IPS-18c (cell line): Measurements from ENCODE around the gene ENOSF1.
"Not testable (repeated sequence)": the region's sequence is repeated elsewhere in the genome, so short reads cannot be mapped to it uniquely, and the experiment has no call there.

Experiments used
- H3K4me3 ChIP-seq: 2 replicates; pipeline ENCODE4 v1.7.0; 2013; ENCODE audit warnings: low read depth, mild to moderate bottlenecking, low read length, moderate library complexity; ENCODE audit not compliant: insufficient read depth
- H3K9me3 ChIP-seq: one replicate; pipeline ENCODE4 v1.6.1; 2013; ENCODE audit warnings: mild to moderate bottlenecking, low read length, moderate library complexity; ENCODE audit not compliant: control insufficient read depth, insufficient read depth

ENOSF1 gene

DNA sequence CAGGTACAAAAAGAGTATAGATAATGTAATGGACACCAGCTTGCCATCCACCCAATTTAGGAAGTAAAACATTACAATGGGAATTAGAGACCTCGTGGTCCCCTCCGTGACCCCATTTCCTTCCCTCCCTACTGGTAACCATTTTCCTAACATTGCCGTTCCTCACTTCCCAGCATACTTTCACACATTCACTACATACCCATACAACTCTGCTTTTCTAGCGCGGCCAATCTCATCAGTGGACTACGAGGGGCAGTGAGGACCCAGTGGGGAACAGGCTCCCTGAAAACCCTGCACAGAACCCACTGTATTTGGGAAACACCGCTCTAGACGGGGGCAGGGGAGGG is 1.1 kb downstream of the ENOSF1 start:
- peak overlapping the region; percentile 82 for H3K4me3 ChIP-seq
- H3K9me3 ChIP-seq, result peaks cover 4% of the 10 kb centered on the region

DNA sequence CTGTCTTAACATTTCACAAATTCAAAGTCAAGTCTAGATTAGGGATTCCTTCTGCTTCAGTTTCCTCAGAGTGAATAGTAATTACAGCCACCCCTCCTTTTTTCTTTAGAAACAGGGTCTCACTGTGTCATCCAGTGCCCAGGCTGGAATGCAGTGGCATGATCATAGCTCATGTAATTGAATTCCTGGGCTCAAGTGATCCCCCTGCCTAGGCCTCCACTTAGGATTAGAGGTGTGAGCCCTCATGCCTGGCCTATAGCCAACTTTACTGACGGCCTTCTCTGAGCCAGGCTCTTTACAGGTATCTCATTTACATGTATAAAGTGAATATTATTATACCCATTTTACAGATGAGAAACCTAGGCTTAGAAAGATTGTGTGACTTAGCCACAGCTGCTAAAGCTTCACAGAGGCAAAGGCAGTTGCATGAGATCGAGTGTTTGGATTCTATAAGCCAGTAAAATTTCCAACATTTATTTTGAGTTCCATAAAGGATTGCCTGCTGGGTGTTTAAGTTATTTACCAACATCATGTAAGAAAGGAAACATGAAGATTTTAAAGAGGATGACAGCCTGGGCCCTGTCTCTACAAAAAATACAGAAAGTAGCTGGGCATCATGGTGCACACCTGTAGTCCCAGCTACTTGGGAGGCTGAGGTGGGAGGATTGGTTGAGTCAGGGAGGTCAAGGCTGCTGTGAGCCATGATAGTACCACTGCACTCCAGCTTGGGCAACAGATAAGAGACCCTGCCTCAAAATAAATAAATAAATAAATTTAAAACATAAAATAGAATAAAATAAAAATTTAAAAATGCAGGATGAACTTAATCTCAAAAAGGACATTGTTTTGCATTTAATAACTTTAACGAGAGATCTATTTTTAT is 1.8 kb downstream of the ENOSF1 start:
- Histone ChIP-seq H3K9me3 (peaks cover 4% of the 10 kb centered on the region), H3K4me3 (no peak overlapping the region)

DNA sequence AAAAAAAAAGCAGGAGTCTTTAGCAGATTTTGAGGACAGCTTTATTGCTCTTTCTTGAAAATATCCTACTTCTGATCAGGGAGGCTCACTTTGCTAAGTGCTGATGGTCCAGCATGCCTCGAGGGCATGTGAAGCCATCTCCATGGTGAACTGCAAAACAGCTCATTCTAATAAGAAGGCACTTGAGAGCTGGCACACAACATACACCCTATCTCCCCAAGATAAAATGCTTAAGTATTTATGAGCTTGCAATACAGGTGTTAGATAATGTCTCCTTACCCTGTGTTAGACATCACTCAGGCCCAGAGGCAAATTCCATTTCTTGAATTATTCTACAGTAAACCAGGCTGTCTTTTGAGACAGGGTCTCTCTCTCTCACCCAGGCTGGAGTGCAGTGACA is 2.7 kb downstream of the ENOSF1 start:
- H3K9me3 ChIP-seq, result peaks cover 4% of the 10 kb centered on the region
- H3K4me3 ChIP-seq, result no peak overlapping the region

DNA sequence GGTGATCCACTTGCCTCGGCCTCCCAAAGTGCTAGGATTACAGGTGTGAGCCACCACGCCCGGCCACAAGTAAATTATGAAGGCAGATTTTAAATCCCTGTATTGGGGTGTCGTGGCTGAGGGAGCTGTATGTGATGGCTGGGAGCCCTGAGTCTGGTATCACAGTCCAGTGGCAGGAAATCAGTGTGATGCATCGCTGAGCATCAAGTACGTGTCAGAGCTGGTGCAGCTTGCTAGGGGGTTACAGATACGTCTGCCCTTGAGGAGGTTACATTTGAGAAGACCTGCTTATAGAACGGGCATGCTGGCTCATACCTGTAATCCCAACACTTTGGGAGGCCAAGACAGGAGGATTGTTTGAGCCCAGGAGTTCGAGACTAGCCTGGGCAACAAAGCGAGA is 4.3 kb downstream of the ENOSF1 start:
- no peak overlapping the region for H3K4me3 ChIP-seq

DNA sequence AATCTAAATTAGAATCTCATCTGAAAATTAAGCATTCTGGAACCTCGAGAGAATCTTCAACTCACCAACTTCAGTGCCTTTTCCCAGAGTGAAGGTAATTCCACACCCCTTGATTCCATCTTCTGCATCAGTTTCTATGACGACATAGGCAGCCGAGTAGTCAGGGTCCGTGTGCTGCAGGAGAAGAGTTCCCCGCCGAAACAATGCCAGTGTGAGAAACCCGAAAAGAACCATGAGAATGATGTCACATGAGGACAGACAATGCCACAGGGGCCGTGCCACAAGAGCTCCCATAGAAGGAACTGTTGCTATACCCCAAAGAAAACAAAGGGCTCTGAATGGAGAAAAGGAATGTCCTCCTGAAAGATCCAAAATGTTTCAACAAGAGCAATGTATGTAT is 6.0 kb downstream of the ENOSF1 start:
- Histone ChIP-seq H3K4me3 (no peak overlapping the region), H3K9me3 (no peaks in the 10 kb centered on the region)

More for the DNA sequence above, 4.3 kb downstream of the ENOSF1 start:
- peaks cover 3% of the 10 kb centered on the region for H3K9me3 ChIP-seq

DNA sequence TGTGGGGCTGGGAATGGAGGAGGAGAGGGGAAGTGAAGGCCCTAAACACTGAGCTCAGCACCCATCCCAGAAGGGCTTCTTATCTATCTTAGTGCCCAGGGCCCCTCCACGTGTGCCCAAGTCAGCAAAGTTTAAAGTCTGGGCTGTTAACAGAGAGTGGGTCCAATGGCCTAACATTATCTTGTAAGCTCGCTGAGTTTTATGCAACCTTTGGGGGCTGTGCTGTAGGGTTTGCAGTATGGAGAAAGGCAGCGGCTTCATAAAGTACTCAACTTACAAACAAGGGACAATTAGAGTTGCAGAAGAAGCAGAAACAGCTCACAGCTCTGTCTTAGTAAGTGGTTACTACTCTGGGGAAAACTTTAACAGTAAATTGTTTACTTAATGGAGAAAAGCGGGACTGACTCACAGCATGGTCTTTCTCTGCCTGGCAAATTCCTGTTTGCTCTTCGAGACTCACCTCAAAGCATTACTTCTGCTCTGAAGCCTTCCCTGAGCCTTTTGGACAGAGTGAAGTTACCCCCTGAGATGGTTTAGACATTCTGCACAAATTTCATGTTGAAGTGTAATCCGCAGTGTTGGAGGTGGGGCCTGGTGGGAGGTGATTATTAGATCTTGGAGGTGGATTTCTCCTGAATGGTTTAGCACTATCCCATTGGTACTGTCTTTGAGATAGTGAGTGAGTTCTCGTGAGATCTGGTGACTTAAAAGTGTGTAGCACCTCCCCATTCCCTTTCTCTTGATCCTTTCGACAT is 9.0 kb downstream of the ENOSF1 start:
- Histone ChIP-seq H3K9me3 (no peaks in the 10 kb centered on the region), H3K4me3 (no peak overlapping the region)

DNA sequence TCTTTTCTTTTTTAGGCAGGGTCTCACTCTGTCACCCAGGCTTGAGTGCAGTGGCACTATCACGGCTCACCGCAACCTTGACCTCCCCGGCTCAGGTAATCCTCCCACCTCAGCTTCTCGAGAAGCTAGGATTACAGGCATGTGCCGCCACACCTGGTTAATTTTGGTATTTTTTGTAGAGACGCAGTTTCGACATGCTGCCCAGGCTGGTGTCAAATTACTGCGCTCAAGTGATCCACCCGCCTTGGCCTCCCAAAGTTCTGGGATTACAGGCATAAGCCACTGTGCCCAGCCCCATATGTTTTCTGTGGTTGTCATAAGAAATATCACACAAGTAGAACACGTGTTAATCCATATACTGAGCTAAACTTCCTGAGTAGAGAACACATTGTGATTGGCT is 14.6 kb downstream of the ENOSF1 start:
- H3K4me3 ChIP-seq, result no peak overlapping the region
- no peaks in the 10 kb centered on the region for H3K9me3 ChIP-seq

DNA sequence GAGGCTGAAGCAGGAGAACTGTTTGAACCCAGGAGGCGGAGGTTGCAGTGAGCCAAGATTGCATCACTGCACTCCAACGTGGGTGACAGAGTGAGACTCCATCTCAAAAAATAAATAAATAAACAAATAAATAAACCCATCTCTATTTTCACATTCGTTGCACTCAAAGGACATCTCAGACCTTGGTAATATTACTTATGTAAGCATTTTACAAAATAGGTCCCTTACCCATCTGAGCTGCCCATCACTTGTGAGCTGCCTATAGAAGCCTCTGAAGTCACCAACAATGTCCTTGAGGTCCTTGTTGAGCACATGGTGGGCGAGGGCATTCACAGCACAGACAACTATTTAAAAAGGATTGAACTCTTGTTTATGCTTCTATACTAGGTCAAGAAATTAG is 15.4 kb downstream of the ENOSF1 start:
- H3K9me3 ChIP-seq, result no peaks in the 10 kb centered on the region

DNA sequence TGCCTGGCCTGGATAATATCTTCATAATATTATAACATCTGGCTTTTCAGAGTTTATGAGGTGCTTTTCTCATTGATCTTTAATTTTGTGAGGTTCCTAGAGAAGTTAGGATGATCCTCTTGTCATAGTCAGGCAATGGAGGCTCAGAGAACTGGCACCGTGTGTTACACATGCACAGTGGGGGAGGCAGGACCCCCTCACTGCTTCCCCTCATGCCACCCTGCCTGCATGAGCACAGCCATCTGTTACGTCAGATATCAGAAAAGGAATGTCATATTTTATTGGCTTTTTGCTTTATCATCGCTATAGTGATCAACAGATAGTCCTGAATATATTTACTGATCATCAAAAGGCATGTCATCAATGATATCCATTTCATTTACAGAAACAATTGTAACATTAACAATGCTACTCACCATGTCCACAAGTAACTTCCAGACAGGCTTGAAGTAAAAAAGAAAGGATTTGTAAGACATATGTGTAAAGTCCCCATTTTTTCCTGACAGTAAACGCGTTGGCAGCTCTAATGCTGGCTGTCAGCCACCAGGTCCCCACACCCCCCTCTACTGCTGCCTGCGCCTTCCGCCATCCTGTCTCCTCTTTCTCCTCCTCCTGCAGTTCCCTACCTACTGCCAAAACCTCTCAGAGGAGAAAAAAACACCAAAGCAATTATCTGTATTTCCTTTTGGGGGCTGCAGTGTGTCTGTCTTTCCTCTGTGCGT is 18.8 kb downstream of the ENOSF1 start:
- H3K4me3 ChIP-seq, result no peak overlapping the region
- H3K9me3 ChIP-seq, result no peaks in the 10 kb centered on the region

More for the DNA sequence above, 15.4 kb downstream of the ENOSF1 start:
- H3K4me3 ChIP-seq, result no peak overlapping the region

DNA sequence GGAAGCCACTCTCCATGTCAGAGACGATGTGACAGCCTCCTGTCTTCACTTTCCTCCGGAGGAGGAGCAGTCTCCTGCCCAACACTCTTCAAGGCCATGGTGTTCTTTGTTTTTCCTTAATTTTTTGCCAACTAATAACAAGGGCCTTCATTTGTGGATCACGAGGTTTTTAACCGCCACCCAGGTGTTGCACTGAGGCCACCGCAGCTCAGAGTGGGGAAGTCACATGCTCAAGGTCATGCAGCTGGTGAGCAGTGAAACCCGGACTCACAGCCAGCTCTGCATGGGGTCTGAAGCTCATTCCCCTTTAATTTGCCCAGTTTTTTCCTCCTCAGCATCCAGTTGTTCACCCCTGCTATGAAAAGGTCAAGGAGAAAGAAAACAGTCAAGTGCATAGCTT is 19.6 kb downstream of the ENOSF1 start:
- no peak overlapping the region for H3K4me3 ChIP-seq

DNA sequence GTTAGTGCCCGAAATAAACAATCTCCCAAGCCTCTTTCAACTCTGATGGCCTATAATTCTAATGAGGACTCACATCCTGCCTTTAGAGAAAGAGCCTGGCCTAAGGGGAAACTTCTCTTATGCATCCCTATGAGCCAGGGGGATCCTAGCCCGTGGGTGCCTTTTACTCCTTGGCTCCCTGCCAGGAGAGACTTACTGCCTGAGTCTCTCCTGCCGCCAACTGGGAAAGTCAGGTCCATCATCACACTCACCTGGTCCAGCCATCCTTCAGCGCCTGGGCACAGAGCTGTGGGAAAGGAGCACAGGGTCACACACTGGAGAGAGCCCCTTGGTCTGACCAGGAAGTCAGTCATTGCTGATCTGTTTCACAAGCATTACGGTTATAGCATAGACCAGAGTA is 24.1 kb downstream of the ENOSF1 start:
- Histone ChIP-seq H3K9me3 (no peaks in the 10 kb centered on the region), H3K4me3 (no peak overlapping the region)

More for the DNA sequence above, 19.6 kb downstream of the ENOSF1 start:
- H3K9me3 ChIP-seq, result no peaks in the 10 kb centered on the region

DNA sequence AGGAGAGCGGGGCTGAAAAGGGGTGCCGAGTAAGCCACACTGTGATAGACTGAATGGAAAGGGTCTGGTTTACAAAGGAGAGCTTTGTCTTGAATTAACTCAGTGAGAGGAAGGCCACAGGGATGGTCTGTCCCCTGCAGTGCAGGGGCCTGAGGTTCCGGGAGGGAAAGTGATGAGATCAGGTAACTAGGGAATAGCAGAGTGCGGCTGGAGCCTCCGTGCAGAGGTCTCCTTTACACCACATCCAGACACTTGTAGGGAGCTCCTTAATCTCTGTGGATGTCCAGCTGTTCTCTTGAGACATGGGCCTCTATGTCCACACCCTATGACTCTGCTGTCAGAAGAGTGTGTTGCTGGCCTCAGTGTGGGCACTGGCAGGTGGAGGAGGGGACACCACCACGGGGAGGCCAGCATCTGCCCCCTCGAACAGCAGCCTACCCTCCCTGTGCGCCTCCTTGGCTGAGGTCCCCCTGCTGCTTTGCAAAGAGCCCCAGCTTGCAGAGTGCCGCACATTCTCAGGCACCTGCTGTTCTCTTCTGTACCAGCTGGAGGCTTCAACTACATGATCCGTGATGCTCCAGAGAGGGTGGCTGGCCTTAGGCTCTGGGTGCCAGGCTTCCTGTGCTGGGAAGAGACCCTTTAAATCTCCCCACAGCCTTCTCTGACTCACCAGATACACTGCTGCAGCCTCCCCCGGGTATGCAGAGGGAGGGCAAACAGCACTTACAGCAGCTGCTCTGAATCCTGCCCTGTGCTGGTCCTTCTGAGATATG is 25.9 kb downstream of the ENOSF1 start:
- H3K9me3 ChIP-seq, result no peaks in the 10 kb centered on the region
- H3K4me3 ChIP-seq, result no peak overlapping the region

DNA sequence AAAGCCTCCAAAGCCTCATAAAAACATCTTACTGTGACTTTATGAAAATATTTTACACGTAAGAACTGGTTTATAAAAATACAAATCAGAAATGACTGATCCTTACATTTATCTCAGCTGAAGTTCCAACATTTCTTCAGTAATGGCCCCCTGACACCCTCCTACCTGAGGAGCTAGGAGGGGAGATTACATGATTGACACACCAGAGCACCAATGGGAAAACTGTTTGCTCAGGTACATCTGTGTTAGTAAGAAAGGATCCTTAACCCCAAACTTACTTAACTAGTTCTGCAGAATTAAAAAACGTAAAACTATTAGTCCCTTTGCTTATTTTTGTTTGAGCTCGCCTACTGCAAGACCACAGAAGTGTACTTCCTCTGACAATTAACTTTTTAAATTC is 27.0 kb downstream of the ENOSF1 start:
- Histone ChIP-seq H3K9me3 (no peaks in the 10 kb centered on the region), H3K4me3 (no peak overlapping the region)

DNA sequence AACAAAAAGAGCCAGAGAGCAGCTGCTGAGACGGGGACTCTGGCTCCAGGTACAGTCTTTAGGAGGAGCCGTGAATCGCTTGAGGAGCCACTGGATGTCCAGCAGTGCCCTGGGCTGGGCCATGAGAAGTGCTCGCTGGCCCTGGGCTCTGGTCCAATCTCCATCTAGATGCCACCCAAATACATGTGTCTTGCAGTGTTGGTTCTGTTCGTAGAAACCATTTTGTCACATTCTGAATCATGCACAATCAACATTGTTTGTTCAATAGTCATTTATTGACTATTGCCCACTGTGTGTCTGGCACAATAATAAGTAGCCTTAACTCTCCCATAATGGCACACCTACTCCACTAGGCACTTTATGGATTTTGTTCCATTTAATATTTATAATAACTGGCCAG is 28.9 kb downstream of the ENOSF1 start:
- no peak overlapping the region for H3K4me3 ChIP-seq
- peaks cover 2% of the 10 kb centered on the region for H3K9me3 ChIP-seq

DNA sequence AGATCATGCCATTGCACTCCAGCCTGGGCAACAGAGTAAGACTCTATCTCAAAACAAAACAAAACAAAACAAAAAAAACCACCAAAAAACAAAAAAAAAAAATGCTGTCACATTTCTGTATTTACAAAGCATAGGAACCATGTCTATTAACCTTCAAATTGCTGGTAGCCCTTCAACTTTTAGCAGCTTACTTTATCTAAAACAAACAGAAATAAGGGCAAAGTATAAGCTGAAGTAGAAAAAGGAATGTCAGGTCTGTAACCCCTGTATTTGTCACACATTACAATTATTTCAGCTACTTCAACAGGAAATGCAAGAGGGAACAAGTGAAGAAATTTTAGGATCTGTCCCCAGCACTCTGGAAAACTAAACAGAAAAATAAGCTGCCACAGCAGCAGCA is 29.6 kb downstream of the ENOSF1 start:
- Histone ChIP-seq H3K9me3 (peaks cover 2% of the 10 kb centered on the region), H3K4me3 (no peak overlapping the region)

DNA sequence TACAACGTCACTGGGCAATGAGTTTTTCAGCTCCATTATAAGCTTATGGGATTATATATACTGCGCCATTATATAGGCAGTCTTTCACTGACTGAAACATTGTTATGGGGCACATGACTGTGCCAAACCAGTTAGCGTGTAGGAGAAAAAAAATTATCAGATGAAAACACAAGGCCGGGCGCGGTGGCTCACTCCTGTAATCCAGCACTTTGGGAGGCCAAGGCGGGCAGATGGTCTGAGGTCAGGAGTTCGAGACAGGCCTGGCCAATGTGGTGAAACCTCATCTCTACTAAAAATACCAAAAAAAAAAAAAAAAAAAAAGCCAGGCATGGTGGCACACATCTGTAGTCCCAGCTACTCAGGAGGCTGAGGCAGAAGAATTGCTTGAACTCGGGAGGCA is 30.0 kb downstream of the ENOSF1 start:
- not testable (repeated sequence) for H3K4me3 ChIP-seq, H3K9me3 ChIP-seq

DNA sequence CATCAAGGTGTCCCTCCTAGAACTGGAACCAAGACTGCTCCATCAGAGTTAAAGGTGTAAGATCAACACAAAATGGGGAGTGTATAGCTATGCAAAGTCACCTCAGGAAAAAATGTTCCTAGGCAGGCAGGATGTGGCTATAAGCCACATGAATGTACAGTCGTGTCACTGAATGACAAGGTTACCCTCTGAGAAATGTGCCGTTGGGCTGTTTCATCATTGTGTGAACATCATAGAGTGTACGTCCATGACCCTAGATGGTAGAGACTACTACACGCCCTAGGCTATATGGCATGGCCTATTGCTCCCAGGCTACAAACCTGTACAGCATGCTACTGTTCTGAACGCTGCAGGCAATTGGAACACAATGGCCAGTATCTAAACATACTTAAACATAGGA is 30.4 kb downstream of the ENOSF1 start:
- Histone ChIP-seq H3K4me3 (no peak overlapping the region), H3K9me3 (peaks cover 2% of the 10 kb centered on the region)
